Neural cell (in vitro differentiated cells): Measurements from ENCODE around the gene CPVL.

ENCODE experiments used
- CTCF ChIP-seq: fragments of 450-650 bp; IDR thresholded peaks from 2 replicates; pipeline ENCODE4 v1.5.1; 2014; ENCODE audit warnings: antibody characterized with exemption, mild to moderate bottlenecking, moderate library complexity; ENCODE audit not compliant: poor library complexity, severe bottlenecking
- TAF1 ChIP-seq: IDR thresholded peaks from 2 replicates; pipeline ENCODE4 v1.6.1; 2012; ENCODE audit warnings: low read depth

DNA sequence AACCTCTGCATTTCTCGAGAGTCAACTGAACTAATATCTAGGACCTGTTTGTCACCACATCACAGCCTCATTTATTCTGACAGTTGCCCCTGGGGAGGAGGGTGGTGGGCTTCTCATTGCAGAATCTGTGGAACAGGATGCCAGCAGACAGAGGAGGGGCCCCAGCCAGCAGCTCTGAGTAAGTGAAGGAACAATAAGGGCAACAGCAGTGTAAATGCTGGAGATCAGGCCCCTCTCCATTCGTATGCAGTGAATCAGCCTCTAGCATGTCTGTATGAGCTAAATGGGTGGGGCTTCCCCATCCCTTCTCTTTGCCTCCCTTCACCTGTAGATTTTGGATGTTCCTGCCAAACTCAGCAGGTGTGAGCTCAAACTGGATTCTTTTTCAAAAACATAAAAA is 7.7 kb upstream of the CPVL start:
- TF ChIP-seq CTCF (no peak), TAF1 (no peak)
